Activated naive CD8-positive, alpha-beta T cell treated with anti-CD3 and anti-CD28 coated beads, Interleukin-2, amount 50 U/mL, for 16 hours (primary cell): ENCODE measurements around the gene CABCOCO1.

ENCODE experiments used
- DNase-seq: peaks from one replicate; pipeline ENCODE4 v3.0.0-alpha.2; 2020; ENCODE audit warnings: low read depth, low spot score

CABCOCO1 gene

GRCh38 chr10:61754587-61755550, 92.1 kb downstream of the CABCOCO1 start:
- DNase-seq, result no peak

GRCh38 chr10:61757001-61757400, 94.3 kb downstream of the CABCOCO1 start:
- DNase-seq, result no peak

GRCh38 chr10:61757525-61758397, 95.0 kb downstream of the CABCOCO1 start:
- DNase-seq, result no peak

GRCh38 chr10:61758433-61758832, 95.7 kb downstream of the CABCOCO1 start:
- DNase-seq, result no peak

- no peak for DNase-seq
These were observed 97.0 kb downstream of the CABCOCO1 start for GRCh38 chr10:61759751-61760150.

GRCh38 chr10:61760943-61761824, 98.5 kb downstream of the CABCOCO1 start:
- DNase-seq, result no peak

GRCh38 chr10:61761825-61762217, 99.1 kb downstream of the CABCOCO1 start:
- no peak for DNase-seq

- no peak for DNase-seq
These were observed 101.0 kb downstream of the CABCOCO1 start for GRCh38 chr10:61763778-61764177.

GRCh38 chr10:61764486-61764885, 101.8 kb downstream of the CABCOCO1 start:
- DNase-seq, result no peak

- no peak for DNase-seq
These were observed 102.7 kb downstream of the CABCOCO1 start for GRCh38 chr10:61765176-61766087.

GRCh38 chr10:61766927-61767326, 104.2 kb downstream of the CABCOCO1 start:
- DNase-seq, result no peak

- DNase-seq, result no peak
These were observed 111.3 kb downstream of the CABCOCO1 start for GRCh38 chr10:61774031-61774430.

- no peak for DNase-seq
These were observed 112.4 kb downstream of the CABCOCO1 start for GRCh38 chr10:61775111-61775510.

- DNase-seq, result no peak
These were observed 114.0 kb downstream of the CABCOCO1 start for GRCh38 chr10:61776615-61777266.

GRCh38 chr10:61778137-61778536, 115.4 kb downstream of the CABCOCO1 start:
- no peak for DNase-seq

GRCh38 chr10:61779276-61779675, 116.5 kb downstream of the CABCOCO1 start:
- DNase-seq, result no peak

GRCh38 chr10:61779950-61780659, 117.4 kb downstream of the CABCOCO1 start:
- no peak for DNase-seq

- DNase-seq, result no peak
These were observed 118.0 kb downstream of the CABCOCO1 start for GRCh38 chr10:61780732-61781131.

GRCh38 chr10:61781969-61782403, 119.3 kb downstream of the CABCOCO1 start:
- no peak for DNase-seq
